ENCODE measurements around the gene RDH14.

GRCh38 chr2:18593496-18593895 is 33.0 kb upstream of the RDH14 start:
- TF ChIP-seq EZH2 (IDR thresholded peaks at IDR 0.05; ENCODE audit: insufficient read depth, poor library complexity, severe bottlenecking): no peak
- no peak for TF ChIP-seq EZH2phosphoT487 (IDR thresholded peaks at IDR 0.05; ENCODE audit: insufficient read depth, low read depth)
